ENCODE measurements around the gene ZNF418.
"Not testable (repeated sequence)": the region's sequence is repeated elsewhere in the genome, so short reads cannot be mapped to it uniquely, and the experiment has no call there.

The ZNF418 gene

DNA sequence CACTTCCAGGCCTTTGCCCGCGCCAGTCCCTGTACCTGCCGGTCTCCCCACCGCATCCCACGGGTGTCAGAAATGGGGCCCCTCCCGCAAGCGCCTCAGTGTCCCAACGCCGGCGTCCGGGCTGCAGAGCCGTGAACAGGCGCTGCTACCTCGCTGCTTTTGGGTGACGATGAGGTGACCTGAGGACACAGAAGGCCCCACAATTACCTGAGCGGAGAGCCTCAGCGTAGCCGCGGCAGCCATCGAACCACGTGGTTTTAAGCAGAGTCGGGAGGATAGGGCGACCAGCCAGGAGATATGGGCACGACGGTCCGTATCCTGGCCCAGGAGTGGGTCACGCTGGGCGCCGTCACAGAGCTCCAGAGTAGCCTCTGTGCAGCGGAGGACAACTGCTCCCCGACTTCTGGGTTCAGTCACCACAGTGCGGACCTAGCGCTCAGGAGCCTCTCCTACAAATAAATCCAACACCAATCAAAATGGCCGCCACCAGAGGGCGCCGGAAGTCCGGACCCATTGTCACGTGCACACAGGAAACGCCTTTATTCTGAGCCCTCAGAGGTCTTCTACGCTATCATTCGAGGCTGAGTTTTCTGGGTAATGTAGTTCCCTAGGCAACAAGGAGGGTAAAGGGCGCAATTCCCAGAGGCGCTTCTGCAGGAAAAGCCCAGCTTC is 46.5 kb downstream of the ZNF418 start, which contains the start of gene ZNF814:
ZNF814 (minus strand) TSS at position 478 of the 672 bp plus-strand sequence; CDS start at position 243, 235 bp downstream.
- peak; percentile 89 for DNase-seq

DNA sequence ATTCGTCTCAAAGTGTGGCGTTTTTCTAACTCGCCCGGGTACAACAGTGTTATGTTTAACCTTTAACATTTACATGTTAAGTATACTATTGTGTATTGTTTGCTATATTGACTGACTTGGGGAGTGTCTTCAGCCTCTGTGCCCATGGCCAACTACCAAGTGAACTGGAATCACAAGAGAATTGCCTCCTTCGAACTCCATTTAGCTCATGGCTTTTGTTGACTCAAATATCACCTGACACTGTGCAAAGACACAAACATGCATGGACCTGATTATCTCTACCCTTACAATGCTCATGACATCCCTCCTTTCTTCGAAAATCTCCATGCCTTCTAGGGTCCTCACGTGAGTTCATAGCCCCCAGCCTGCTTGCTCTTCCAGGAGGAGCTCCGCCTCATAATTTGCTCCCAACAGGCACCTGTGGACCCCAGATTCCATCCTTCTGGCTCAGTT is 47.1 kb downstream of the ZNF418 start:
- no peak for DNase-seq

DNA sequence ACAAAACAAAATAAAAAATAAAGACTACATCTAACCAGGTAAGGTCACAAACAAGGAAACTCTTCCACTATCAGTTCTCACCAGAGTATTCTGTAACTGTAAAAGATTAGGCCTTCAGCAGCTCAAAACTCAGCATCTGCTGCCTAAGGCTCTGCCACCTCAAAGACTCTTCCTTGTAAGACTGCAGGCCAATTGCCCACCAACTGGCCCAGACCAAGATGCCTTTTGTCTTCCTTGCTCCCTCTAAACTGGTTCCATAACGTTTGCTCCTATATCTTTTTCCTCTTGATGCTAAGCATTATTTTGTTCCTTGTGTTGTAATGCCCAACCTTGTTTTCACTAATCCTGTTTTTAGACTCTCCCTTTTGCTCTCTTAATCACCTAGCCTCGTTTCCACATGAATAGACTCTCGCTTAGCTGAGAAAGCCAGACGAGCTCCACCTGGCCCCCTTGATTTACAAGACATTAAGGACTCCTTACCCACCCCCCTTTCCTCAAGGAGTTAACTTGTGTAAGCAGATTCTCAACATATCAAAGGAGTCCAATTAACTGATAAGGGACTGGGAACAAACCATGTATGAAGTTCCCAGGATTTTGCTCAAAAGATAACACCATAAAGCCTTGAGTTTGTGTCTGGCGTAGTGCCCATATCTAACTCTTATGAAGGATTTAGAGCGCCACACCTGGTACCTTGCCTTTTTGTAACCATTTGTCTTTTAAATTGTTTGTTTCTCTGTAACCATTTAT is 47.8 kb downstream of the ZNF418 start:
- peak; percentile 20 for DNase-seq

DNA sequence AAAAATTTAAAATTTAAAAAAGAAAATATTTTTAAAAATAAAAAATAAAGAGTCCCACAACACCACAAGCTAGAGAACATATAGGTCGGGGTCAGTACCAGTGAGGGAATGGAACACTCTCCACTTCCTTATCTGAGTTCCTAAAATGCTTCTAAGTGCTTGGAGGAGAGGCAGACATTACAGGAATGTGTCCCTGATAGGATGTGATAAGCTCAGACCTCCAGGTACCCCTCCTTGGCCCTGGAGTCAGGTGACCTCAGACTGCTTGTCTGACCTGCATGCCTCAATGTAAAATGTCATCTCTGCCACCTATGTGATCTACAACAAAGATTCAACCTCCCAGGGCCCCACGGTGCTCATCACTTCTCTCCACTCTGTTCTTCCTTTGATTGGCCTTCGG is 49.2 kb downstream of the ZNF418 start:
- no peak for DNase-seq

DNA sequence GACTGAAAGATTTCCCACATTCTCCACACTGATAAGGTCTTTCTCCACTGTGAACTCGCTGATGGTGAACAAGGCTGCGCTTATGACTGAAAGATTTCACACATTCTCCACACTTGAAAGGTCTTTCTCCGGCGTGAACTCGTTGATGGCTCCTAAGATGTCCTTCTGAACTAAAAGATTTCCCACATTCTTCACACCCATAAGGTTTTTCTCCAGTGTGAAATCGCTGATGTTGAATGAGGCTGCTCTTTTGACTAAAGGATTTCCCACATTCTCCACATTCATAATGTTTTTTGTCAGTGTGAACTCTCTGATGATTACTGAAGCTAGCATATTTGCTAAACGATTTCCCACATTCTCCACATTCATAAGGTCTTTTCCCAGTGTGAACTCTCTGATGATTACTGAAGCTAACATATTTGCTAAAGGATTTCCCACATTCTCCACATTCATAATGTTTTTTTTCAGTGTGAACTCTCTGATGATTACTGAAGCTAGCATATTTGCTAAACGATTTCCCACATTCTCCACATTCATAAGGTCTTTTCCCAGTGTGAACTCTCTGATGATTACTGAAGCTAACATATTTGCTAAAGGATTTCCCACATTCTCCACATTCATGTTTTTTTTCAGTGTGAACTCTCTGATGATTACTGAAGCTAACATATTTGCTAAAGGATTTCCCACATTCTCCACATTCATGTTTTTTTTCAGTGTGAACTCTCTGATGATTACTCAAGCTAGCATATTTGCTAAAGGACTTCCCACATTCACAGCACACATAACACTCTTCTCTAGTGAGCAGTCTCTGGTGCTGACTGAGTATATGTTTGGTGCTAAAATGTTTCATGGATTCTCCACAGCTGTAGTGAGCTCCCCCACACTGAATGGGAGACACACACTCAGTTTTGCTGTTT is 61.1 kb downstream of the ZNF418 start:
- not testable (repeated sequence) for DNase-seq

DNA sequence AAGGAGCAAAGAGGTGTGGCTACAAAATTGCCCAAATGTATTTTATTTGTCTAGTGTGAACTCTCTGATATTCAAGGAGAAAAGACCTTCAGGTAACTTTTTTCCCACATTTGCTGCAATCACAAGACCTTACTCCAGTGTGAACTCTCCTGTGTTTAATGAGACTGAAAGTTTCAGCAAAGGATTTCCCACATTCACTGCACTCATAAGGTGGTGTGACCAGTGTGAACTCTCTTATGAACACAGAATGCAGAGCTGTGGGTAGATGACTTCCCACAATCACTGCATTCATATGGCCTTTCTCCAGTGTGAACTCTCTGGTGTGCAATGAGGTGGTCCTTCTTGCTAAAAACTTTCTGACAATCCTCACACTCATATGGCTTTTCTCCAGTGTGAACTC is 62.8 kb downstream of the ZNF418 start:
- no peak for DNase-seq
